GM11168 (cell line): ENCODE measurements around the gene CCRL2.
"Not testable (repeated sequence)": the region's sequence is repeated elsewhere in the genome, so short reads cannot be mapped to it uniquely, and the experiment has no call there.

Experiments used
- in situ Hi-C: fragments of 300-500 bp; cut with MboI; formaldehyde crosslinking; loops from one replicate; pipeline ENCODE4 v1.12.0; 2022; ENCODE audit warnings: low sequenced_read_pairs; ENCODE audit not compliant: unreplicated experiment

Gene CCRL2

GRCh38 chr3:46422617-46423016 is 15.6 kb downstream of the CCRL2 start:
- in situ Hi-C loops: no loop called here

- in situ Hi-C loops: no loop called here
Observed at GRCh38 chr3:46423588-46423987, 16.5 kb downstream of the CCRL2 start.

GRCh38 chr3:46426476-46426875 is 19.4 kb downstream of the CCRL2 start:
- in situ Hi-C loops: not testable (repeated sequence)

- in situ Hi-C loops: not testable (repeated sequence)
Observed at GRCh38 chr3:46427404-46427803, 20.3 kb downstream of the CCRL2 start.

- in situ Hi-C loops: no loop called here
Observed at GRCh38 chr3:46427916-46428833, 21.1 kb downstream of the CCRL2 start.

- in situ Hi-C loops: no loop called here
Observed at GRCh38 chr3:46429250-46429649, 22.2 kb downstream of the CCRL2 start.

- in situ Hi-C loops: no loop called here
Observed at GRCh38 chr3:46429671-46430070, 22.6 kb downstream of the CCRL2 start.

GRCh38 chr3:46430879-46431278 is 23.8 kb downstream of the CCRL2 start:
- in situ Hi-C loops: not testable (repeated sequence)

- in situ Hi-C loops: not testable (repeated sequence)
Observed at GRCh38 chr3:46431905-46432304, 24.8 kb downstream of the CCRL2 start.

GRCh38 chr3:46433118-46433517 is 26.1 kb downstream of the CCRL2 start:
- in situ Hi-C loops: not testable (repeated sequence)

GRCh38 chr3:46433841-46434240 is 26.8 kb downstream of the CCRL2 start:
- in situ Hi-C loops: no loop called here

- in situ Hi-C loops: no loop called here
Observed at GRCh38 chr3:46435081-46435726, 28.1 kb downstream of the CCRL2 start.

- in situ Hi-C loops: no loop called here
Observed at GRCh38 chr3:46438831-46439230, 31.8 kb downstream of the CCRL2 start.

- in situ Hi-C loops: loop anchor here (10.0 kb wide), 1 partner anchor 226 kb away; no protein-coding TSS in a partner anchor
Observed at GRCh38 chr3:46440531-46441294, 33.7 kb downstream of the CCRL2 start.

- in situ Hi-C loops: loop anchor here (10.0 kb wide), 1 partner anchor 228 kb away; no protein-coding TSS in a partner anchor
Observed at GRCh38 chr3:46442576-46443530, 35.8 kb downstream of the CCRL2 start.

- in situ Hi-C loops: loop anchor here (10.0 kb wide), 1 partner anchor 233 kb away; no protein-coding TSS in a partner anchor
Observed at GRCh38 chr3:46447228-46447985, 40.3 kb downstream of the CCRL2 start.

GRCh38 chr3:46448721-46449120 is 41.7 kb downstream of the CCRL2 start:
- in situ Hi-C loops: loop anchor here (10.0 kb wide), 1 partner anchor 234 kb away; no protein-coding TSS in a partner anchor

- in situ Hi-C loops: loop anchor here (10.0 kb wide), 1 partner anchor 235 kb away; no protein-coding TSS in a partner anchor
Observed at GRCh38 chr3:46449755-46450552, 42.9 kb downstream of the CCRL2 start.
